Measurements from ENCODE around the gene FHAD1. TPM values are rescaled to one million over a fixed set of nuclear protein-coding genes. Genes with fewer than 3 reads are reported as not detected.

FHAD1 gene
- total RNA-seq, 4 donors from 2014 or later, result not detected

DNA sequence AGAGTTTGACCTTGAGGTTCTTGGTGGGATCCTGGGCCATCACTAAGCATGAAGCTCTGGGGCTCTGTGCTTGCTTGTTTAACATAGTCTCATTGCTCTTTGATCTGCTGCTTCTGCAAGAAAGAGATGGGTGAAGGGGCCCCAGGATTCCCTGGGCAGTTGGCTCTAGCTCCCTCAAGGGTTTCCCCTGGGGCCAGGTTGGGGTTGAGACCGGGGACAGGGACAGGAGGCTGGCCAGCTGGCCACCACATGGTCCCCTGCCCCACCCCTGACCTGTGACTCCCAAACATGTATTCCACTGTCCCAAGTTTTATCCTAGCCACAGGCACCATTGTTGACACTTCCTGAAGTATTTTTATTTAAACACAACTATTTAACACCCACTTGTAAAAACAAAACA lies 69.5 kb downstream of the FHAD1 start:
- Histone ChIP-seq H3K4me1 (no peaks in the 10 kb centered on the region), H3K9me3 (peaks cover 0 to 4% (median 0%) of the 10 kb centered on the region in 3 donors), H3K4me3 (no peak overlapping the region), H3K27ac (no peak overlapping the region), H3K36me3 (no peaks in the 10 kb centered on the region), H3K27me3 (no peaks in the 10 kb centered on the region)
- no peak for ATAC-seq
- intact Hi-C loops (cut with DNase I; ENCODE audit: low total_unique reads) (no loop called here), in situ Hi-C loops (cut with MboI; ENCODE audit: low sequenced_read_pairs in 4 of 4) (loop anchor here in 2 of 4 donors (5.0 to 10.0 kb wide), 2 partner anchors 116 to 118 kb away; partner anchors contain the start of gene CTRC (in 1 of the 2))
- TF ChIP-seq, protein P1, sequence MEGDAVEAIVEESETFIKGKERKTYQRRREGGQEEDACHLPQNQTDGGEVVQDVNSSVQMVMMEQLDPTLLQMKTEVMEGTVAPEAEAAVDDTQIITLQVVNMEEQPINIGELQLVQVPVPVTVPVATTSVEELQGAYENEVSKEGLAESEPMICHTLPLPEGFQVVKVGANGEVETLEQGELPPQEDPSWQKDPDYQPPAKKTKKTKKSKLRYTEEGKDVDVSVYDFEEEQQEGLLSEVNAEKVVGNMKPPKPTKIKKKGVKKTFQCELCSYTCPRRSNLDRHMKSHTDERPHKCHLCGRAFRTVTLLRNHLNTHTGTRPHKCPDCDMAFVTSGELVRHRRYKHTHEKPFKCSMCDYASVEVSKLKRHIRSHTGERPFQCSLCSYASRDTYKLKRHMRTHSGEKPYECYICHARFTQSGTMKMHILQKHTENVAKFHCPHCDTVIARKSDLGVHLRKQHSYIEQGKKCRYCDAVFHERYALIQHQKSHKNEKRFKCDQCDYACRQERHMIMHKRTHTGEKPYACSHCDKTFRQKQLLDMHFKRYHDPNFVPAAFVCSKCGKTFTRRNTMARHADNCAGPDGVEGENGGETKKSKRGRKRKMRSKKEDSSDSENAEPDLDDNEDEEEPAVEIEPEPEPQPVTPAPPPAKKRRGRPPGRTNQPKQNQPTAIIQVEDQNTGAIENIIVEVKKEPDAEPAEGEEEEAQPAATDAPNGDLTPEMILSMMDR (IDR thresholded peaks at IDR 0.05 in 4 of 5, conservative IDR thresholded peaks at IDR 0.05 in 1 of 5), result no peak
- no peak for TF ChIP-seq POLR2A (IDR thresholded peaks at IDR 0.05)
- DNase-seq, result no peak

DNA sequence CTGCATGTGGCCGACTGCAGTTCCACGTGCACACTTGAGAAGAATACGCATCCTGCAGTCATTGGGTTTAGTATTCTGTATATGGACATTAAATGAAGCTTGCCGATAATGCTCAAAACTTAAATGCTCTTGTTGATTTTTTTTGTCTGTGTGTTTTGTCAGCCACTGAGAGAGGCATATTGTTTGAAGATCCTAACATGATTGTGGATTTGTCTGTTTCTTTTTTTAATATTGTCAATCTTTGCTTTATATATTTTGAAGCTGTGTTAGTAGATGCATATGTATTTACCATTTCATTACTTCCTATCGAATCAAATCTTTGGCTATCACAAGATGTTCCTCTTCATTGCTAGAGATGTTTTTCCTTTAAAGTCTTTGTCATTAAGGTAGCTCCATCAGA lies 73.2 kb downstream of the FHAD1 start:
- no peak overlapping the region for H3K27ac ChIP-seq
- no peaks in the 10 kb centered on the region for H3K36me3 ChIP-seq
- no peaks in the 10 kb centered on the region for H3K27me3 ChIP-seq
- H3K4me1 ChIP-seq, result no peaks in the 10 kb centered on the region
- intact Hi-C loops (cut with DNase I; ENCODE audit: low total_unique reads), result loop anchor here (10.0 kb wide), 1 partner anchor 205 kb away; the partner anchor contains the start of genes CASP9 and DNAJC16
- TF ChIP-seq POLR2A (IDR thresholded peaks at IDR 0.05), result no peak
- TF ChIP-seq, protein P1 (IDR thresholded peaks at IDR 0.05 in 4 of 5, conservative IDR thresholded peaks at IDR 0.05 in 1 of 5), result no peak
- peaks cover 0 to 4% (median 0%) of the 10 kb centered on the region in 3 donors for H3K9me3 ChIP-seq
- no peak overlapping the region for H3K4me3 ChIP-seq
- no peak for ATAC-seq
- DNase-seq, result no peak
- in situ Hi-C loops (cut with MboI; ENCODE audit: low sequenced_read_pairs in 4 of 4), result loop anchor here in 1 of 4 donors (5.0 kb wide), 1 partner anchor 112 kb away; no protein-coding TSS in a partner anchor

DNA sequence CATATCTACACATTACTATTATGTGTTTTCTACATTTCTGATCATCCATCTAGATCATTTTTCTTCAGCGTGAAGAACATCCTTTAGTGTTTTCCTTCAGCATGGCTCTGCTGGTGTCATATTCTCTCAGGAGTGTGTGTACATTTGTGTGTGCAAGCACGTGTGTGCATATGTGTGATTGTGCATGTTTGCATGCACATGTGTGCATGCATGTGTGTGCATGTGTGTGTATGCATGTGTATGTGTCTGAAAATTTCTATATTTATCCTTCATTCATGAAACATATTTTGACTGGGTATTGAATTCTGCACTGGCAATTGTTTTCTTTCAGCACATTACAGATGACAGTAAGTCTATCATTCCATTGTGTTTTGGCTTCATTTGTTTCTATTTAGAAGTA lies 74.6 kb downstream of the FHAD1 start:
- in situ Hi-C loops (cut with MboI; ENCODE audit: low sequenced_read_pairs in 4 of 4), result loop anchor here in 1 of 4 donors (5.0 kb wide), 1 partner anchor 111 kb away; no protein-coding TSS in a partner anchor
- no peak for DNase-seq
- TF ChIP-seq, protein P1 (IDR thresholded peaks at IDR 0.05 in 4 of 5, conservative IDR thresholded peaks at IDR 0.05 in 1 of 5), result no peak
- no peak for TF ChIP-seq POLR2A (IDR thresholded peaks at IDR 0.05)
- ATAC-seq, result no peak
- no peaks in the 10 kb centered on the region for H3K27me3 ChIP-seq
- intact Hi-C loops (cut with DNase I; ENCODE audit: low total_unique reads), result loop anchor here (10.0 kb wide), 1 partner anchor 203 kb away; the partner anchor contains the start of genes CASP9 and DNAJC16
- H3K4me3 ChIP-seq, result no peak overlapping the region
- H3K9me3 ChIP-seq, result peaks cover 0 to 4% (median 0%) of the 10 kb centered on the region in 3 donors
- no peaks in the 10 kb centered on the region for H3K36me3 ChIP-seq
- no peaks in the 10 kb centered on the region for H3K4me1 ChIP-seq
- no peak overlapping the region for H3K27ac ChIP-seq

DNA sequence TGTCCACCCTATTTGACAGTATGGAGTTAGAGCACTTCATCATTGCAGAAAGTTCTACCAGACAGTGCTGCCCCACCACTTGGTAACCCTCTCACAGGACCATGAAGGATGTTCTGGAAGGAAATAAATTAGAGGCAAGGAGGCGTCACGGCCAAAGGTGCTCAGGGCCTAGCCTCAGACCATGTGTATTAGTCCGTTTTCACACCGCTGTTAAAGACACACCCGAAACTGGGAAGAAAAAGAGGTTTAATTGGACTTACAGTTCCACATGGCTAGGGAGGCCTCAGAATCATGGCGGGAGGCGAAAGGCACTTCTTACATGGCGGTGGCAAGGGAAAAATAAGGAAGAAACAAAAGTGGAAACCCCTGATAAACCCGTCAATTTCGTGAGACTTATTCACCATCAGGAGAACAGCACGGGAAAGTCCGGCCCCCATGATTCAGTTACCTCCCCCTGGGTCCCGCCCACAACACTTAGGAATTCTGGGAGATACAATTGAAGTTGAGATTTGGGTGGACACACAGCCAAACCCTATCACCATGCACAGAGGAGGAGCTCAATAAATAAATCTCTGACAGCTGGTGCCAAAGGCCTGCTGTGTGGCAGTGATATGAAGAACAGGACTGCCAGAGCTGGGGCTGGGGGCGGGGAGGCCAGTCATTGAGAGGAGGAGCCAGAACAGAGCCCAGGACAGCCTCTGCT lies 75.8 kb downstream of the FHAD1 start:
- no peaks in the 10 kb centered on the region for H3K36me3 ChIP-seq
- H3K4me3 ChIP-seq, result no peak overlapping the region
- no peak for TF ChIP-seq POLR2A (IDR thresholded peaks at IDR 0.05)
- TF ChIP-seq, protein P1 (IDR thresholded peaks at IDR 0.05 in 4 of 5, conservative IDR thresholded peaks at IDR 0.05 in 1 of 5), result no peak
- H3K27ac ChIP-seq, result no peak overlapping the region
- in situ Hi-C loops (cut with MboI; ENCODE audit: low sequenced_read_pairs in 4 of 4), result loop anchor here in 1 of 4 donors (5.0 kb wide), 1 partner anchor 110 kb away; no protein-coding TSS in a partner anchor
- H3K27me3 ChIP-seq, result no peaks in the 10 kb centered on the region
- H3K4me1 ChIP-seq, result no peaks in the 10 kb centered on the region
- ATAC-seq (no peak), DNase-seq (no peak)
- H3K9me3 ChIP-seq, result peaks cover 0 to 4% (median 0%) of the 10 kb centered on the region in 3 donors
- intact Hi-C loops (cut with DNase I; ENCODE audit: low total_unique reads), result loop anchor here (1.0 to 10.0 kb wide), 2 partner anchors 109 to 202 kb away; partner anchors contain the start of genes CASP9 and DNAJC16
